HG03442 (cell line): ENCODE results near the gene PRAF2.

Experiments used
- ATAC-seq: cut with Tn5 transposase; IDR thresholded peaks from one replicate; pipeline ENCODE4 v1.9.1; 2021; ENCODE audit warnings: mild to moderate bottlenecking, moderate library complexity; ENCODE audit not compliant: unreplicated experiment

PRAF2 gene

GRCh38 chrX:49073601-49074575, at the start of gene PRAF2:
PRAF2 (minus strand) TSS chrX:49074002; CDS start chrX:49073987, 15 bp downstream.
- peak; percentile 90 for ATAC-seq

GRCh38 chrX:49122499-49122898, 48.7 kb upstream of the PRAF2 start:
- no peak for ATAC-seq

GRCh38 chrX:49120091-49120490, 46.3 kb upstream of the PRAF2 start:
- ATAC-seq: no peak

GRCh38 chrX:49117581-49117980, 43.8 kb upstream of the PRAF2 start:
- ATAC-seq: no peak

- ATAC-seq: no peak
Measured at GRCh38 chrX:49116716-49117115, 42.9 kb upstream of the PRAF2 start.

GRCh38 chrX:49116076-49116475, 42.3 kb upstream of the PRAF2 start:
- no peak for ATAC-seq

- no peak for ATAC-seq
Measured at GRCh38 chrX:49111791-49112190, 38.0 kb upstream of the PRAF2 start.

- no peak for ATAC-seq
Measured at GRCh38 chrX:49110417-49110816, 36.6 kb upstream of the PRAF2 start.

- ATAC-seq: no peak
Measured at GRCh38 chrX:49108641-49109040, 34.8 kb upstream of the PRAF2 start.

GRCh38 chrX:49106930-49107329, 33.1 kb upstream of the PRAF2 start:
- no peak for ATAC-seq

GRCh38 chrX:49106296-49106695, 32.5 kb upstream of the PRAF2 start:
- no peak for ATAC-seq

- no peak for ATAC-seq
Measured at GRCh38 chrX:49103637-49104036, 29.8 kb upstream of the PRAF2 start.

GRCh38 chrX:49102190-49102589, 28.4 kb upstream of the PRAF2 start:
- no peak for ATAC-seq

- ATAC-seq: no peak
Measured at GRCh38 chrX:49101629-49101984, 27.8 kb upstream of the PRAF2 start.

- ATAC-seq: peak; percentile 97
Measured at GRCh38 chrX:49100704-49101628, 27.2 kb upstream of the PRAF2 start.

- no peak for ATAC-seq
Measured at GRCh38 chrX:49096419-49096818, 22.6 kb upstream of the PRAF2 start.

- no peak for ATAC-seq
Measured at GRCh38 chrX:49089553-49089952, 15.8 kb upstream of the PRAF2 start.

GRCh38 chrX:49082271-49082871, 8.6 kb upstream of the PRAF2 start:
- ATAC-seq: no peak

GRCh38 chrX:49079489-49080428, 6.0 kb upstream of the PRAF2 start, which contains the start of gene WDR45:
WDR45 (minus strand) TSS chrX:49079887; CDS start chrX:49078095, 1,792 bp downstream.
- ATAC-seq: peak; percentile 69

- no peak for ATAC-seq
Measured at GRCh38 chrX:49077941-49078340, 4.1 kb upstream of the PRAF2 start.
